H9 (cell line): ENCODE results near the gene NAP1L5. TPM values are rescaled to one million over a fixed set of nuclear protein-coding genes. Genes with fewer than 3 reads are reported as not detected.

Experiments used
- DNase-seq: peaks from one replicate; pipeline ENCODE4 v3.0.0-alpha.2; 2017
- H2AFZ ChIP-seq: one replicate; pipeline ENCODE4 v1.6.1; 2013; ENCODE audit warnings: mild to moderate bottlenecking, low read length, control low read depth, moderate library complexity
- H2AK5ac ChIP-seq: 2 replicates; pipeline ENCODE4 v1.6.1; 2013; ENCODE audit warnings: low read length, control low read depth, mixed read lengths; ENCODE audit not compliant: insufficient read length
- H2BK120ac ChIP-seq: one replicate; pipeline ENCODE4 v1.6.1; 2013; ENCODE audit warnings: low read depth, mild to moderate bottlenecking, low read length, control low read depth, inconsistent platforms; ENCODE audit not compliant: poor library complexity, severe bottlenecking
- H2BK12ac ChIP-seq: 2 replicates; pipeline ENCODE4 v1.6.1; 2013; ENCODE audit warnings: low read length, control low read depth, mixed read lengths, low read depth; ENCODE audit not compliant: insufficient read length
- H2BK15ac ChIP-seq: 2 replicates; pipeline ENCODE4 v1.6.1; 2013; ENCODE audit warnings: low read depth, low read length, control low read depth
- H2BK20ac ChIP-seq: one replicate; pipeline ENCODE4 v1.6.1; 2013; ENCODE audit warnings: low read depth, mild to moderate bottlenecking, low read length, control low read depth, inconsistent platforms; ENCODE audit not compliant: poor library complexity, severe bottlenecking
- H2BK5ac ChIP-seq: 2 replicates; pipeline ENCODE4 v1.6.1; 2013; ENCODE audit warnings: low read length, control low read depth, mixed read lengths; ENCODE audit not compliant: insufficient read length
- H3K14ac ChIP-seq: 2 replicates; pipeline ENCODE4 v1.6.1; 2013; ENCODE audit warnings: low read length, control low read depth; ENCODE audit not compliant: insufficient read depth
- H3K18ac ChIP-seq: 2 replicates; pipeline ENCODE4 v1.6.1; 2013; ENCODE audit warnings: low read depth, mild to moderate bottlenecking, mixed read lengths, low read length, control low read depth; ENCODE audit not compliant: insufficient read length
- H3K23ac ChIP-seq: 2 replicates; pipeline ENCODE4 v1.6.1; 2013; ENCODE audit warnings: low read length, control low read depth, mixed read lengths, low read depth; ENCODE audit not compliant: insufficient read length
- H3K23me2 ChIP-seq: 2 replicates; pipeline ENCODE4 v1.6.1; 2013; ENCODE audit warnings: low read depth, mild to moderate bottlenecking, mixed read lengths, low read length, control low read depth; ENCODE audit not compliant: insufficient read length, poor library complexity, severe bottlenecking
- H3K27ac ChIP-seq: 2 replicates; pipeline ENCODE4 v1.5.1; 2013; ENCODE audit warnings: low read length, control low read depth, mixed read lengths, low read depth; ENCODE audit not compliant: insufficient read length
- H3K27me3 ChIP-seq: 2 replicates; pipeline ENCODE4 v1.6.1; 2013; ENCODE audit warnings: low read length, control low read depth, inconsistent platforms; ENCODE audit not compliant: insufficient read depth
- H3K4ac ChIP-seq: 2 replicates; pipeline ENCODE4 v1.6.1; 2013; ENCODE audit warnings: low read depth, mild to moderate bottlenecking, control low read depth, inconsistent platforms, low read length, moderate library complexity
- H3K4me1 ChIP-seq: 2 replicates; pipeline ENCODE4 v1.6.1; 2013; ENCODE audit warnings: low read length, control low read depth, inconsistent platforms; ENCODE audit not compliant: insufficient read depth
- H3K4me2 ChIP-seq: 2 replicates; pipeline ENCODE4 v1.6.1; 2013; ENCODE audit warnings: low read length, control low read depth, mixed read lengths; ENCODE audit not compliant: insufficient read length, insufficient read depth
- H3K56ac ChIP-seq: 2 replicates; pipeline ENCODE4 v1.6.1; 2013; ENCODE audit warnings: low read depth, mild to moderate bottlenecking, mixed read lengths, low read length, control low read depth; ENCODE audit not compliant: insufficient read length
- H3K79me1 ChIP-seq: 2 replicates; pipeline ENCODE4 v1.6.1; 2013; ENCODE audit warnings: low read depth, mild to moderate bottlenecking, moderate library complexity, low read length, control low read depth, inconsistent platforms; ENCODE audit not compliant: insufficient read depth, poor library complexity, severe bottlenecking
- H3K79me2 ChIP-seq: 2 replicates; pipeline ENCODE4 v1.6.1; 2013; ENCODE audit warnings: low read length, control low read depth, inconsistent platforms; ENCODE audit not compliant: insufficient read depth
- H3K9ac ChIP-seq: 2 replicates; pipeline ENCODE4 v1.6.1; 2013; ENCODE audit warnings: low read length, control low read depth, mixed read lengths; ENCODE audit not compliant: insufficient read length; ENCODE audit errors: extremely low read depth
- H3K9me3 ChIP-seq: one replicate; pipeline ENCODE4 v1.6.1; 2013; ENCODE audit warnings: low read depth, low read length, inconsistent platforms; ENCODE audit not compliant: control insufficient read depth
- H3T11ph ChIP-seq: one replicate; pipeline ENCODE4 v1.6.1; 2013; ENCODE audit warnings: mild to moderate bottlenecking, low read length, control low read depth, inconsistent platforms
- H4K20me1 ChIP-seq: one replicate; pipeline ENCODE4 v1.6.1; 2013; ENCODE audit not compliant: control insufficient read depth, insufficient read length, insufficient read depth
- H4K5ac ChIP-seq: 2 replicates; pipeline ENCODE4 v1.6.1; 2013; ENCODE audit warnings: low read depth, mild to moderate bottlenecking, mixed read lengths, low read length, control low read depth; ENCODE audit not compliant: insufficient read length
- H4K8ac ChIP-seq: replicated peaks from 2 replicates; pipeline ENCODE4 v1.6.1; 2013; ENCODE audit warnings: low read length, control low read depth, mixed read lengths, low read depth; ENCODE audit not compliant: insufficient read length
- H4K91ac ChIP-seq: 2 replicates; pipeline ENCODE4 v1.6.1; 2013; ENCODE audit warnings: low read depth, mild to moderate bottlenecking, moderate library complexity, mixed read lengths, low read length, control low read depth; ENCODE audit not compliant: insufficient read length
- H3K27ac Mint-ChIP-seq, 3 experiments: 2 replicates in 2 of 3; 3 replicates in 1 of 3; pipeline ENCODE4 v1.8.0; 2020 to 2021; ENCODE audit warnings: mixed read lengths in 3 of 3, mild to moderate bottlenecking in 1 of 3, moderate library complexity in 1 of 3
- H3K27me3 Mint-ChIP-seq: 2 replicates; pipeline ENCODE4 v1.8.0; 2021; ENCODE audit warnings: low read depth, mild to moderate bottlenecking, moderate library complexity, mixed read lengths
- H3K36me3 Mint-ChIP-seq, 3 experiments: 2 replicates in 2 of 3; 3 replicates in 1 of 3; pipeline ENCODE4 v1.8.0; 2020 to 2021; ENCODE audit warnings: low read depth in 3 of 3, mixed read lengths in 3 of 3; ENCODE audit not compliant: insufficient read depth in 1 of 3
- H3K4me1 Mint-ChIP-seq, 2 experiments: 2 replicates each; pipeline ENCODE4 v1.8.0; 2020; ENCODE audit warnings: mixed read lengths in 2 of 2
- H3K4me3 Mint-ChIP-seq, 2 experiments: 2 replicates in 1 of 2; 3 replicates in 1 of 2; pipeline ENCODE4 v1.8.0; 2020 to 2021; ENCODE audit warnings: mild to moderate bottlenecking in 2 of 2, mixed read lengths in 2 of 2, moderate library complexity in 1 of 2
- H3K9me3 Mint-ChIP-seq, 2 experiments: 2 replicates in 1 of 2; 3 replicates in 1 of 2; pipeline ENCODE4 v1.8.0; 2020; ENCODE audit warnings: mild to moderate bottlenecking in 2 of 2, mixed read lengths in 2 of 2, moderate library complexity in 1 of 2
- WGBS: extraction: QIAGEN DNeasy Blood & Tissue Kit; methylation state at CpG from one replicate; pipeline ENCODE4 v1.1.7; 2013; ENCODE audit warnings: missing lambda C conversion rate, low lambda C conversion rate, mixed read lengths; ENCODE audit not compliant: insufficient read length; ENCODE audit errors: extremely low coverage; 5-methylcytosine and 5-hydroxymethylcytosine counted together
- total RNA-seq: library from RNA; stranded (reverse); gene quantifications from 2 replicates; pipeline ENCODE4 v1.2.1, GENCODE V29; 2021
- TF ChIP-seq, protein P1 (sequence below): fragments of 200-600 bp; sonication (generic); conservative IDR thresholded peaks from 3 replicates; pipeline ENCODE4 v1.8.0; 2021; ENCODE audit warnings: antibody characterized with exemption, mild to moderate bottlenecking

The NAP1L5 gene
- total RNA-seq, 1 experiment from 2014 or later: 2.2 TPM

DNA sequence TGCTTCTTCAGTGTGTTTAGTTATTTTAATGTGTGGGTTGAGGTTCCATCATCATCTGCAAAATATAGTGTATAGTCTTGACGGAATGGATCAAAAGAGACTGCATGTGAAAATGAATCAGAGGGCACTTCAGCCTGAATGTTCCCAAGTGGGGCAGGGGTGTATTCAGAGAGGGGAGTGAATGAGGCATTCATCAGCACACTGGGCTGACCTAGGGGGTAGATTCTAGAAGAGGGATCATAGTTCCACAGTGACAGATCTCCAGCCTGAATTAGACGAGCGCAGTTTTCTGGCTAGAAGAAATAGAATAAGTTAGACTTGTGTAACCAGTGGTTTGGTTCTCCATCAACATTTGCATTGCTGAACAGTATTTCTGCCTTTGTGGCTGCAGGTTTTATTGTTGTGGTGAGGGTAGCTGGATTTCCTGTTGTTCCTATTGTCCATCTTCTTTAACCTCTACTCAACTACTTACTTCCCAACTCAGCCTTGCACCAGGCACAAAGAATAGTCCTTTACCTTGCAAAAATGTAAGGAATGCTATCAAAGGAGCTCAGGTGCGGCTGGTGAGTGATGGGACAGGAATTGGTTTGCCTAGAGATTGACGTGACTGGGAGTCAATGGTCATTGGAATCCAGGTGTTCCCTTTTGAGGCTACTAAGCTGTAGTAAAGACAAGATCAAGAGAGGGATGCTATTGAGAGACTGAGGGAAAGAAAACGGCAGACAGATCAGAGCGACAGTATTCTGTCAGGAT, 50.9 kb downstream of the NAP1L5 start:
- H3K4me1 ChIP-seq: peaks cover 12% of the 10 kb centered on the region
- H3K56ac ChIP-seq: no peak overlapping the region
- no peaks in the 10 kb centered on the region for H3K27me3 Mint-ChIP-seq
- no peak overlapping the region for H2BK12ac ChIP-seq
- no peak overlapping the region for H3T11ph ChIP-seq
- H3K27ac ChIP-seq: peak overlapping the region; percentile 63
- H2BK5ac ChIP-seq: peak overlapping the region; percentile 69
- H3K79me1 ChIP-seq: no peaks in the 10 kb centered on the region
- peak overlapping the region; percentile 65 to 93 (median 86) for H3K27ac Mint-ChIP-seq
- H3K9ac ChIP-seq: no peak overlapping the region
- no peak overlapping the region for H2BK20ac ChIP-seq
- peak; percentile 81 for DNase-seq
- H3K18ac ChIP-seq: no peak overlapping the region
- peaks cover 0 to 8% of the 10 kb centered on the region in 2 experiments; a peak in 3 of 5 replicates for H3K9me3 Mint-ChIP-seq
- H3K4me2 ChIP-seq: peak overlapping the region; percentile 1
- H3K23me2 ChIP-seq: no peaks in the 10 kb centered on the region
- H3K4me1 Mint-ChIP-seq: peaks cover 38 to 47% of the 10 kb centered on the region in 2 experiments
- no peak overlapping the region for H2BK120ac ChIP-seq
- H2AFZ ChIP-seq: no peak overlapping the region
- WGBS: no CpG with 5 or more reads among the region's 7 CpGs
- H3K23ac ChIP-seq: no peak overlapping the region
- H3K36me3 Mint-ChIP-seq: peaks cover 0 to 9% (median 5%) of the 10 kb centered on the region in 3 experiments; a peak in 4 of 7 replicates
- H3K27me3 ChIP-seq: no peaks in the 10 kb centered on the region
- H2BK15ac ChIP-seq: no peak overlapping the region
- H4K20me1 ChIP-seq: no peaks in the 10 kb centered on the region
- no peak overlapping the region for H3K14ac ChIP-seq
- no peaks in the 10 kb centered on the region for H3K9me3 ChIP-seq
- no peak overlapping the region for H2AK5ac ChIP-seq
- TF ChIP-seq, protein P1, sequence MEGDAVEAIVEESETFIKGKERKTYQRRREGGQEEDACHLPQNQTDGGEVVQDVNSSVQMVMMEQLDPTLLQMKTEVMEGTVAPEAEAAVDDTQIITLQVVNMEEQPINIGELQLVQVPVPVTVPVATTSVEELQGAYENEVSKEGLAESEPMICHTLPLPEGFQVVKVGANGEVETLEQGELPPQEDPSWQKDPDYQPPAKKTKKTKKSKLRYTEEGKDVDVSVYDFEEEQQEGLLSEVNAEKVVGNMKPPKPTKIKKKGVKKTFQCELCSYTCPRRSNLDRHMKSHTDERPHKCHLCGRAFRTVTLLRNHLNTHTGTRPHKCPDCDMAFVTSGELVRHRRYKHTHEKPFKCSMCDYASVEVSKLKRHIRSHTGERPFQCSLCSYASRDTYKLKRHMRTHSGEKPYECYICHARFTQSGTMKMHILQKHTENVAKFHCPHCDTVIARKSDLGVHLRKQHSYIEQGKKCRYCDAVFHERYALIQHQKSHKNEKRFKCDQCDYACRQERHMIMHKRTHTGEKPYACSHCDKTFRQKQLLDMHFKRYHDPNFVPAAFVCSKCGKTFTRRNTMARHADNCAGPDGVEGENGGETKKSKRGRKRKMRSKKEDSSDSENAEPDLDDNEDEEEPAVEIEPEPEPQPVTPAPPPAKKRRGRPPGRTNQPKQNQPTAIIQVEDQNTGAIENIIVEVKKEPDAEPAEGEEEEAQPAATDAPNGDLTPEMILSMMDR: no peak
- no peak overlapping the region for H4K8ac ChIP-seq
- no peak overlapping the region for H4K91ac ChIP-seq
- H3K4ac ChIP-seq: no peak overlapping the region; the same call in 1 of the 2 replicates
- no peaks in the 10 kb centered on the region for H3K79me2 ChIP-seq
- H4K5ac ChIP-seq: no peak overlapping the region
- no peak overlapping the region for H3K4me3 Mint-ChIP-seq
